ENCODE results near the gene LGALS3BP.

- TF ChIP-seq CTCF (conservative IDR thresholded peaks at IDR 0.05; ENCODE audit: low read length): no peak
- no peak for TF ChIP-seq EZH2phosphoT487 (IDR thresholded peaks at IDR 0.05; ENCODE audit: borderline replicate concordance, low read depth, low read length)
These were observed 875 bp upstream of the LGALS3BP start for GRCh38 chr17:78980624-78980972.

Data from OCI-LY7 (cell line).